Endothelial cell of umbilical vein (primary cell): Measurements from ENCODE around the gene CFAP61. TPM values are rescaled to one million over a fixed set of nuclear protein-coding genes. Genes with fewer than 3 reads are reported as not detected.

ENCODE experiments used
- BruUV-seq: library from RNA; stranded (reverse); fragments of 400-500 nt; replicated peaks from 2 replicates; lab custom pipeline; 2021; lab: Mats Ljungman, UMichigan
- CTCF ChIA-PET: fragments of 300-600, 350-600 bp; sonication (Branson Sonifier 250); formaldehyde crosslinking; loops from one replicate; lab custom pipeline; 2021; ENCODE audit warnings: antibody characterized with exemption, inconsistent platforms; lab: Charles Lee
- POLR2A ChIA-PET: fragments of 300-600, 350-600 bp; sonication (Branson Sonifier 250); formaldehyde crosslinking; loops from one replicate; lab custom pipeline; 2021; ENCODE audit warnings: antibody characterized with exemption, inconsistent platforms; lab: Charles Lee
- DNase-seq: peaks from one replicate; pipeline ENCODE4 v3.0.0-alpha.2; 2011; ENCODE audit warnings: low read depth, low spot score
- FAIRE-seq: peaks from 2 replicates; lab custom pipeline; 2011; peaks lifted over from hg19 to GRCh38; lab: Jason Lieb, UNC
- H2AFZ ChIP-seq: 2 replicates; pipeline ENCODE4 v1.6.0; 2012; ENCODE audit warnings: low read depth, low read length, control low read depth, inconsistent platforms
- H3K27ac ChIP-seq: 2 replicates; pipeline ENCODE4 v1.5.1; 2011; ENCODE audit warnings: low read depth, mild to moderate bottlenecking, control low read depth, low read length, moderate library complexity; ENCODE audit not compliant: insufficient read depth
- H3K27me3 ChIP-seq, 2 experiments: 2 replicates each; pipeline versions ENCODE4 v1.6.0 to v1.6.1; 2011; ENCODE audit warnings: low read length in 2 of 2, mixed read lengths in 1 of 2; ENCODE audit not compliant: control insufficient read depth in 2 of 2, insufficient read depth in 2 of 2
- H3K36me3 ChIP-seq, 2 experiments: 2 replicates in 1 of 2; 3 replicates in 1 of 2; pipeline ENCODE4 v1.5.1; 2011; ENCODE audit warnings: low read length in 2 of 2, mild to moderate bottlenecking in 1 of 2, moderate library complexity in 1 of 2; ENCODE audit not compliant: control insufficient read depth in 2 of 2, insufficient read depth in 2 of 2; ENCODE audit errors: extremely low read depth in 1 of 2
- H3K4me1 ChIP-seq: 3 replicates; pipeline ENCODE4 v1.5.1; 2011; ENCODE audit warnings: mild to moderate bottlenecking, low read length; ENCODE audit not compliant: control insufficient read depth, insufficient read depth; ENCODE audit errors: extremely low read depth
- H3K4me2 ChIP-seq: 2 replicates; pipeline ENCODE4 v1.6.1; 2011; ENCODE audit warnings: low read length, control low read depth, mixed read lengths; ENCODE audit not compliant: insufficient read depth
- H3K4me3 ChIP-seq, 3 experiments: fragments of 200-600 bp in 1 of 3; sonication (generic), shearing (Covaris generic) in 1 of 3; replicated peaks in 1 of 3; 2 replicates each; pipeline ENCODE4 v1.5.1; 2011 to 2016; ENCODE audit warnings: control low read depth in 3 of 3, low read length in 3 of 3, mild to moderate bottlenecking in 2 of 3, inconsistent platforms in 1 of 3, low read depth in 1 of 3, moderate library complexity in 1 of 3; ENCODE audit not compliant: insufficient read depth in 1 of 3
- H3K79me2 ChIP-seq: 2 replicates; pipeline ENCODE4 v1.6.0; 2012; ENCODE audit warnings: low read length, inconsistent platforms; ENCODE audit not compliant: control insufficient read depth, insufficient read depth
- H3K9ac ChIP-seq: replicated peaks from 2 replicates; pipeline ENCODE3; 2011; ENCODE audit warnings: low read length, control low read depth; ENCODE audit not compliant: insufficient read depth; ENCODE audit errors: extremely low read depth
- H3K9me1 ChIP-seq: replicated peaks from 3 replicates; pipeline ENCODE4 v1.6.0; 2011; ENCODE audit warnings: mild to moderate bottlenecking, low read length; ENCODE audit not compliant: control insufficient read depth, insufficient read depth; ENCODE audit errors: extremely low read depth
- H3K9me3 ChIP-seq: replicated peaks from 2 replicates; pipeline ENCODE4 v1.5.1; 2012; ENCODE audit warnings: low read length, inconsistent platforms; ENCODE audit not compliant: control insufficient read depth, insufficient read depth
- H4K20me1 ChIP-seq: replicated peaks from 2 replicates; pipeline ENCODE3; 2011; ENCODE audit warnings: mild to moderate bottlenecking, low read length; ENCODE audit not compliant: control insufficient read depth, insufficient read depth; ENCODE audit errors: extremely low read depth
- CTCF ChIP-seq, 2 donors: IDR thresholded peaks; 1 replicate in 1 of 2; 2 replicates in 1 of 2; pipeline ENCODE4 v1.5.1; 2011; ENCODE audit warnings: low read length in 2 of 2, mild to moderate bottlenecking in 2 of 2, moderate library complexity in 2 of 2, control low read depth in 1 of 2, inconsistent platforms in 1 of 2, low read depth in 1 of 2; ENCODE audit not compliant: insufficient read depth in 1 of 2; ENCODE audit errors: extremely low read depth in 1 of 2
- EZH2 ChIP-seq: IDR thresholded peaks from 2 replicates; pipeline ENCODE4 v1.6.1; 2012; ENCODE audit warnings: borderline replicate concordance, low read depth, mild to moderate bottlenecking, moderate library complexity, low read length, inconsistent platforms; ENCODE audit not compliant: severe bottlenecking
- FOS ChIP-seq: IDR thresholded peaks from 2 replicates; pipeline ENCODE4 v1.6.1; 2011; ENCODE audit warnings: mild to moderate bottlenecking, low read length, moderate library complexity, borderline replicate concordance; ENCODE audit not compliant: insufficient read depth
- GATA2 ChIP-seq: IDR thresholded peaks from 2 replicates; pipeline ENCODE4 v1.7.0; 2011; ENCODE audit warnings: low read depth, mild to moderate bottlenecking, moderate library complexity, mixed read lengths, low read length; ENCODE audit not compliant: insufficient read length, insufficient read depth
- JUN ChIP-seq: IDR thresholded peaks from 2 replicates; pipeline ENCODE4 v1.6.1; 2011; ENCODE audit warnings: borderline replicate concordance, low read depth; ENCODE audit not compliant: insufficient read length, insufficient read depth
- MYC ChIP-seq: IDR thresholded peaks from one replicate; pipeline ENCODE4 v1.6.1; 2011; ENCODE audit warnings: mild to moderate bottlenecking, low read depth, low read length
- POLR2A ChIP-seq: IDR thresholded peaks from 2 replicates; pipeline ENCODE4 v1.6.1; 2012; ENCODE audit warnings: low read depth, mild to moderate bottlenecking, control low read depth, low read length
- dilution Hi-C: fragments of 300-500 bp; cut with MboI; formaldehyde crosslinking; loops from one replicate; pipeline ENCODE4 v1.15.0; 2019; ENCODE audit warnings: low sequenced_read_pairs; ENCODE audit not compliant: extremely low pct_ligation_motif_present
- intact Hi-C: fragments of 100-400 bp; cut with micrococcal nuclease; formaldehyde crosslinking; loops from one replicate; pipeline ENCODE4 v1.10.0; 2022
- polyA plus RNA-seq, 4 experiments: library from polyadenylated mRNA; depleted of rRNA in 3 of 4; stranded (reverse) in 3 of 4; unstranded in 1 of 4; fragments of >200 nt; gene quantifications; 2 replicates each; pipeline versions ENCODE4 v1.2.1 to v1.2.3, GENCODE V29; 2011 to 2012; ENCODE audit warnings: missing spikeins in 1 of 4
- total RNA-seq: library from RNA; stranded (reverse); gene quantifications from 2 replicates; pipeline ENCODE4 v1.2.3, GENCODE V29; 2021
- TF ChIP-seq, protein P1 (sequence below): IDR thresholded peaks from 2 replicates; pipeline ENCODE4 v1.6.1; 2011; ENCODE audit not compliant: insufficient read depth, insufficient read length

Gene CFAP61
- total and polyA plus RNA-seq, 2 donors (not counting 3 experiments of a cell fraction or from before 2014, with no cell fraction given) = not detected

DNA sequence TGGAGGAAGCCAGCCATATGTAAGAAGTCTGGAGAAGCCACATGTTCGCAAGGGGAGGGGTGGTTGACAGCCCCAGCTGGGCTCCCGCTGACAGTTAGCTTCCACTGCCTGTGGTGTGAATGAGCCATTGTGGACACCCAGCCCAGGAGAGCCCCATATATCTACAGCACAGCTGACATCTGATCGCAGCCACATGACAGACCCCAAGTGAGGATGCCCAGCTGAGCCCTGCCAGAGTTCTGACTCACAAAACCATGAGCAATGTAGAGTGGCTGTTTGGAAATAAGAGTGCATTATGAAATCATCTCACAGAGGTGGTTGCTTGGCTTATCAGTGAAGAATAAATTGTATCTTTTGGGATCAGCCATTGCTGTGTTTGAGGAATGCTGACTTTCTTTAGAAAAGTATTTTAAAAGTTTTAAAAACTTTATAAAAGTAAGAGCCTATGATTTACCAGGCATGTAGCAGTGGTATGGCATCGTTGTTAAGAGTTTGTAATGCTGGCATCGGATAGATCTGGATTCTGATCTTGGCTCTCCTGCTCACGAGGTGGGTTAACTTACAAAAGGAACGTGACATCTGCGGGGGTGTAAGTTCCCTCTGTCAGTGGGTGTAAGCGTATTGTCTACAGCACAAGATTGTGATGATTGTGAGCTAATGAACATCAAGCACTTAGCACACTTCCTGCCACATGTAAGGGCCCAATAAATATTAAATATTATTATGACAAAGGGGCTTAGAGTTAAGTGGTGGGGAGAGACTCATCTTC is 24.1 kb downstream of the CFAP61 start:
- H2AFZ ChIP-seq = no peak overlapping the region
- CTCF ChIA-PET = interaction anchor here (0.9 kb wide), 1 partner anchor 25 kb away, joined by 4 read pairs; no protein-coding TSS in a partner anchor

DNA sequence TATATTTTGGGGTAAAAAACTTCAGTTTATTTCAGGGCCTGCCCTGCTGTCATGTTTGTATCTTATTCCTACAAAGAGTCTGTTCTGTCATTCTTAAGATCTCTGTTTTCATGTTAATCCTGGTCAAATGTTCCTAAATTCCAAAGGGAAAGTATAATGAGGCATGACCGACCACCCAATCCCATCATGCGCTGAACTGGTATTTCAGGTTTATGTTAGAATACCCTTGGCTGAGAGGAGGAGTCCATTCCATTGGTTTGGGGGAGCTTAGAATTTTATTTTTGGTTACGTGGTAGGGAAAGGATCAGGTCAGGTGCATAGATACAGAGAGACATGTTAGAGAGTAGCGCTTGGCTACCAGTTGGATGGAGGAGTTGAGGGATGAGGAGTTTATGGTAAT is 25.7 kb downstream of the CFAP61 start:
- Histone ChIP-seq H3K27me3 (peaks cover 18 to 29% of the 10 kb centered on the region in 2 experiments), H2AFZ (no peak overlapping the region), H4K20me1 (no peaks in the 10 kb centered on the region), H3K9ac (no peak overlapping the region), H3K36me3 (no peaks in the 10 kb centered on the region), H3K27ac (no peak overlapping the region), H3K4me2 (no peak overlapping the region), H3K9me1 (no peaks in the 10 kb centered on the region), H3K4me3 (no peak overlapping the region), H3K79me2 (no peaks in the 10 kb centered on the region), H3K4me1 (no peaks in the 10 kb centered on the region), H3K9me3 (no peaks in the 10 kb centered on the region)
- dilution Hi-C loops (no loop called here), intact Hi-C loops (no loop called here)
- CTCF ChIA-PET = no interaction called here
- BruUV-seq = no TSS peak
- no peak for FAIRE-seq
- TF ChIP-seq MYC (no peak), EZH2 (no peak), FOS (no peak), CTCF (IDR thresholded peaks at IDR 0.05; ENCODE audit: extremely low read depth in 1 of 2, insufficient read depth in 1 of 2, low read depth in 1 of 2, low read length in 2 of 2) (no peak)
- TF ChIP-seq, protein P1, sequence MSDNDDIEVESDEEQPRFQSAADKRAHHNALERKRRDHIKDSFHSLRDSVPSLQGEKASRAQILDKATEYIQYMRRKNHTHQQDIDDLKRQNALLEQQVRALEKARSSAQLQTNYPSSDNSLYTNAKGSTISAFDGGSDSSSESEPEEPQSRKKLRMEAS = no peak
- POLR2A ChIA-PET = no interaction called here
- DNase-seq = no peak

More for the DNA sequence above, 24.1 kb downstream of the CFAP61 start:
- H3K27me3 ChIP-seq = peaks cover 18 to 24% of the 10 kb centered on the region in 2 experiments
- BruUV-seq = no TSS peak
- H3K4me1 ChIP-seq = no peaks in the 10 kb centered on the region
- no peak overlapping the region for H3K4me2 ChIP-seq
- POLR2A ChIA-PET = no interaction called here
- no peak overlapping the region for H3K9ac ChIP-seq
- H3K9me1 ChIP-seq = no peaks in the 10 kb centered on the region
- no peaks in the 10 kb centered on the region for H3K9me3 ChIP-seq
- no peak overlapping the region for H3K4me3 ChIP-seq
- dilution Hi-C loops (no loop called here), intact Hi-C loops (no loop called here)
- no peak overlapping the region for H3K27ac ChIP-seq
- H4K20me1 ChIP-seq = no peaks in the 10 kb centered on the region
- TF ChIP-seq EZH2 = no peak
- no peak for TF ChIP-seq POLR2A
- no peak for TF ChIP-seq JUN
- no peak for TF ChIP-seq GATA2
- no peaks in the 10 kb centered on the region for H3K79me2 ChIP-seq
- no peaks in the 10 kb centered on the region for H3K36me3 ChIP-seq
- DNase-seq (no peak), FAIRE-seq (no peak)
